Transverse colon (tissue), 3 donors: ENCODE data around the gene KRT74.

ENCODE experiments used
- CTCF ChIP-seq, 5 experiments: fragments of 200-600 bp in 3 of 5; fragments of 450-650 bp in 2 of 5; sonication (generic) in 3 of 5; IDR thresholded peaks; 1 replicate in 2 of 5; 2 replicates in 3 of 5; pipeline ENCODE4 v1.5.1; 2016 to 2017; ENCODE audit warnings: antibody characterized with exemption in 5 of 5, inconsistent platforms in 3 of 5, mild to moderate bottlenecking in 2 of 5, moderate library complexity in 1 of 5
- POLR2A ChIP-seq: fragments of 450-650 bp; IDR thresholded peaks from one replicate; pipeline ENCODE4 v1.6.1; 2016; ENCODE audit warnings: antibody characterized with exemption, mild to moderate bottlenecking, moderate library complexity

DNA sequence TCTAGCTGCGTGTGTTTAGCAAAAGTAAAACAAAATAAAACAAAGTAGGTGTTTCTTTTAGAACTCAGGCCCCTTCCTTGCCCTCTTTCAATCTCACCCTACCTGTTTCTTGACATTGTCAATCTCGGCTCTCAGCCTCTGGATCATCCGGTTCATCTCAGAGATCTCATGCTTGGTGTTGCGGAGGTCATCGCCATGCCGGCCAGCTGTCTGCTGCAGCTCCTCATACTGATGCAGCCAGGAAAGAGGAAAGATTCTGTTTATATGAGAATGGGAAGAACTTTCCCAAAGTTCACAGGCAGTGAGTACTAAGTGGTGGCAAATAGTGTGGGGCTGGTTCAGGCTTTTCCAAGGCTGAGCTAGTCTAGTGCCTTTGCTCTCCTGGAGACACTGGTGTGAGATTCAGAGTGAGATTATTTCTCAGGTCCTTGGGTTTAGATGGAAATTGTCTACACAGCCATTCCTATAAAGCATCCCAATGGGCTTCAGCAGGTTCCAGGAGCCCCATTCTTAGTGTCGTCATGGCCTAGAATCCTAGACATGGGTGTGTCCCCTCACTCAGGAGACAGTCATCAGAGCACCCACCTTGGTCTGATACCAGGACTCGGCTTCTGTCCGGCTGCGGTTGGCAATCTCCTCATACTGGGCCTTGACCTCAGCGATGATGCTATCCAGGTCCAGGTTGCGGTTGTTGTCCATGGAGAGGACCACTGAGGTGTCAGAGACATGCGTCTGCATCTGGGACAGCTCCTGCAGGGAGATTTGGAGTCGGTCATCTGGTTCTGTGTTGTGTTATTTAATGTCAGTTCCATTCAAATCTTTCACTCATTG, 56.4 kb downstream of the KRT74 start:
- TF ChIP-seq CTCF (IDR thresholded peaks at IDR 0.05): no peak
- TF ChIP-seq POLR2A: no peak
